ENCODE data around the gene PRKAG2.
A peak's percentile ranks its signal among the peaks of the same experiment; 100 is the strongest.

PRKAG2 gene

GRCh38 chr7:151695951-151696541 lies 180.9 kb downstream of the PRKAG2 start:
- peak; percentile 65 for DNase-seq (ENCODE audit: low read depth, low spot score)

- peak; percentile 41 for DNase-seq (ENCODE audit: low read depth, low spot score)
These were observed 181.9 kb downstream of the PRKAG2 start for GRCh38 chr7:151694828-151695580.

GRCh38 chr7:151694441-151694827 lies 182.5 kb downstream of the PRKAG2 start:
- DNase-seq (ENCODE audit: low read depth, low spot score), result no peak

GRCh38 chr7:151693140-151693539 lies 183.8 kb downstream of the PRKAG2 start:
- DNase-seq (ENCODE audit: low read depth, low spot score), result no peak

GRCh38 chr7:151692721-151693120 lies 184.2 kb downstream of the PRKAG2 start:
- DNase-seq (ENCODE audit: low read depth, low spot score), result no peak

GRCh38 chr7:151691449-151691848 lies 185.5 kb downstream of the PRKAG2 start:
- DNase-seq (ENCODE audit: low read depth, low spot score), result no peak

GRCh38 chr7:151690606-151691005 lies 186.3 kb downstream of the PRKAG2 start:
- DNase-seq (ENCODE audit: low read depth, low spot score), result no peak

GRCh38 chr7:151689196-151689971 lies 187.5 kb downstream of the PRKAG2 start:
- peak; percentile 55 for DNase-seq (ENCODE audit: low read depth, low spot score)

- no peak for DNase-seq (ENCODE audit: low read depth, low spot score)
These were observed 188.6 kb downstream of the PRKAG2 start for GRCh38 chr7:151688236-151688780.

- peak; percentile 99 for DNase-seq (ENCODE audit: low read depth, low spot score)
These were observed 189.2 kb downstream of the PRKAG2 start for GRCh38 chr7:151687523-151688235.

- DNase-seq (ENCODE audit: low read depth, low spot score), result no peak
These were observed 190.1 kb downstream of the PRKAG2 start for GRCh38 chr7:151686826-151687225.

- no peak for DNase-seq (ENCODE audit: low read depth, low spot score)
These were observed 190.7 kb downstream of the PRKAG2 start for GRCh38 chr7:151686016-151686766.

- DNase-seq (ENCODE audit: low read depth, low spot score), result no peak
These were observed 192.3 kb downstream of the PRKAG2 start for GRCh38 chr7:151684408-151685175.

GRCh38 chr7:151683615-151684407 lies 193.1 kb downstream of the PRKAG2 start:
- no peak for DNase-seq (ENCODE audit: low read depth, low spot score)

GRCh38 chr7:151682831-151683614 lies 193.9 kb downstream of the PRKAG2 start:
- no peak for DNase-seq (ENCODE audit: low read depth, low spot score)

GRCh38 chr7:151681726-151682125 lies 195.2 kb downstream of the PRKAG2 start:
- no peak for DNase-seq (ENCODE audit: low read depth, low spot score)

- DNase-seq (ENCODE audit: low read depth, low spot score), result no peak
These were observed 196.1 kb downstream of the PRKAG2 start for GRCh38 chr7:151680810-151681209.

GRCh38 chr7:151679881-151680612 lies 196.9 kb downstream of the PRKAG2 start:
- no peak for DNase-seq (ENCODE audit: low read depth, low spot score)
